ENCODE measurements around the gene LAMA2. TPM values are rescaled to one million over a fixed set of nuclear protein-coding genes. Genes with fewer than 3 reads are reported as not detected.

The LAMA2 gene
- total RNA-seq, 1 experiment from 2014 or later, result 4.2 TPM

DNA sequence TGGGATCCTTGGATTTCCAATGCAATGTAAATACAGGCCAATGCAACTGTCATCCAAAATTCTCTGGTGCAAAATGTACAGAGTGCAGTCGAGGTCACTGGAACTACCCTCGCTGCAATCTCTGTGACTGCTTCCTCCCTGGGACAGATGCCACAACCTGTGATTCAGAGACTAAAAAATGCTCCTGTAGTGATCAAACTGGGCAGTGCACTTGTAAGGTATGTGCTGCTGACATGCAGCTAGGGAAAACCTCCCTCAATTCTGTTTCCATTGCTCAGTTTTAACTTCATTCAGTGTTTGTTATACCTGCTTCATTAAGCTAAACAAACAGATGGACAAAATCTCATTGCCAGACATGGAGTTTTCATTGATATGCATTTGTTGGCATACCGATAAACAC, 429.9 kb downstream of the LAMA2 start:
- no peak overlapping the region for H3K27ac ChIP-seq (ENCODE audit: insufficient read length, low read depth, low read length)
- H3K9me3 ChIP-seq (ENCODE audit: control insufficient read depth, low read depth, low read length), result no peaks in the 10 kb centered on the region
- Mint-ChIP-seq H3K36me3 (ENCODE audit: insufficient read depth in 1 of 3, low read depth in 3 of 3) (peaks cover 5 to 27% (median 16%) of the 10 kb centered on the region in 3 experiments; a peak in 5 of 7 replicates), H3K27ac (no peak overlapping the region), H3K4me3 (no peak overlapping the region), H3K9me3 (peaks cover 3 to 8% of the 10 kb centered on the region in 2 experiments; a peak in 2 of 5 replicates), H3K27me3 (ENCODE audit: low read depth) (no peaks in the 10 kb centered on the region), H3K4me1 (peaks cover 10 to 14% of the 10 kb centered on the region in 2 experiments)
- DNase-seq, result no peak
- no peak overlapping the region for H3K9ac ChIP-seq (ENCODE audit: extremely low read depth, insufficient read length, low read length)
- no peak overlapping the region for H4K8ac ChIP-seq (replicated peaks; ENCODE audit: insufficient read length, low read depth, low read length)
- no peak overlapping the region for H2BK5ac ChIP-seq (ENCODE audit: insufficient read length, low read length)
- TF ChIP-seq, protein P1, sequence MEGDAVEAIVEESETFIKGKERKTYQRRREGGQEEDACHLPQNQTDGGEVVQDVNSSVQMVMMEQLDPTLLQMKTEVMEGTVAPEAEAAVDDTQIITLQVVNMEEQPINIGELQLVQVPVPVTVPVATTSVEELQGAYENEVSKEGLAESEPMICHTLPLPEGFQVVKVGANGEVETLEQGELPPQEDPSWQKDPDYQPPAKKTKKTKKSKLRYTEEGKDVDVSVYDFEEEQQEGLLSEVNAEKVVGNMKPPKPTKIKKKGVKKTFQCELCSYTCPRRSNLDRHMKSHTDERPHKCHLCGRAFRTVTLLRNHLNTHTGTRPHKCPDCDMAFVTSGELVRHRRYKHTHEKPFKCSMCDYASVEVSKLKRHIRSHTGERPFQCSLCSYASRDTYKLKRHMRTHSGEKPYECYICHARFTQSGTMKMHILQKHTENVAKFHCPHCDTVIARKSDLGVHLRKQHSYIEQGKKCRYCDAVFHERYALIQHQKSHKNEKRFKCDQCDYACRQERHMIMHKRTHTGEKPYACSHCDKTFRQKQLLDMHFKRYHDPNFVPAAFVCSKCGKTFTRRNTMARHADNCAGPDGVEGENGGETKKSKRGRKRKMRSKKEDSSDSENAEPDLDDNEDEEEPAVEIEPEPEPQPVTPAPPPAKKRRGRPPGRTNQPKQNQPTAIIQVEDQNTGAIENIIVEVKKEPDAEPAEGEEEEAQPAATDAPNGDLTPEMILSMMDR (conservative IDR thresholded peaks at IDR 0.05), result no peak
- no peak overlapping the region for H3K56ac ChIP-seq (ENCODE audit: insufficient read length, low read depth, low read length)
- no peak overlapping the region for H2BK12ac ChIP-seq (ENCODE audit: insufficient read length, low read depth, low read length)
- H3K79me1 ChIP-seq (ENCODE audit: insufficient read depth, low read depth, low read length, poor library complexity, severe bottlenecking), result no peaks in the 10 kb centered on the region
- no CpG with 5 or more reads among the region's 3 CpGs for WGBS (ENCODE audit: extremely low coverage, insufficient read length, low lambda C conversion rate)
- H4K91ac ChIP-seq (ENCODE audit: insufficient read length, low read depth, low read length), result no peak overlapping the region
- no peak overlapping the region for H3K14ac ChIP-seq (ENCODE audit: insufficient read depth, low read length)
- H3K27me3 ChIP-seq (ENCODE audit: insufficient read depth, low read length), result no peaks in the 10 kb centered on the region
- no peak overlapping the region for H3T11ph ChIP-seq (ENCODE audit: low read length)
- no peak overlapping the region for H2BK120ac ChIP-seq (ENCODE audit: low read depth, low read length, poor library complexity, severe bottlenecking)
- H3K4me2 ChIP-seq (ENCODE audit: insufficient read depth, insufficient read length, low read length), result no peak overlapping the region
- no peak overlapping the region for H2AFZ ChIP-seq (ENCODE audit: low read length)
- H3K18ac ChIP-seq (ENCODE audit: insufficient read length, low read depth, low read length), result no peak overlapping the region
- H2BK20ac ChIP-seq (ENCODE audit: low read depth, low read length, poor library complexity, severe bottlenecking), result no peak overlapping the region
- no peak overlapping the region for H3K4ac ChIP-seq (ENCODE audit: low read depth, low read length)
- H3K4me1 ChIP-seq (ENCODE audit: insufficient read depth, low read length), result no peaks in the 10 kb centered on the region
- H2BK15ac ChIP-seq (ENCODE audit: low read depth, low read length), result no peak overlapping the region
- H3K79me2 ChIP-seq (ENCODE audit: insufficient read depth, low read length), result no peaks in the 10 kb centered on the region
- H3K23ac ChIP-seq (ENCODE audit: insufficient read length, low read depth, low read length), result no peak overlapping the region
- H2AK5ac ChIP-seq (ENCODE audit: insufficient read length, low read length), result peak overlapping the region; percentile 95
- no peak overlapping the region for H4K5ac ChIP-seq (ENCODE audit: insufficient read length, low read depth, low read length)
- H3K23me2 ChIP-seq (ENCODE audit: insufficient read length, low read depth, low read length, poor library complexity, severe bottlenecking), result no peaks in the 10 kb centered on the region
- H4K20me1 ChIP-seq (ENCODE audit: control insufficient read depth, insufficient read depth, insufficient read length), result no peaks in the 10 kb centered on the region
